Osteocyte (in vitro differentiated cells): Measurements from ENCODE around the gene TNFRSF8. TPM values are rescaled to one million over a fixed set of nuclear protein-coding genes. Genes with fewer than 3 reads are reported as not detected.

Experiments
- DNase-seq: peaks from one replicate; pipeline ENCODE4 v3.0.0; 2021; ENCODE audit warnings: mixed read lengths; ENCODE audit not compliant: unreplicated experiment; ENCODE audit errors: extremely low spot score
- H3K27ac Mint-ChIP-seq: one replicate; pipeline ENCODE4 v1.8.0; 2021; ENCODE audit warnings: mild to moderate bottlenecking, mixed read lengths; ENCODE audit not compliant: unreplicated experiment
- H3K27me3 Mint-ChIP-seq: one replicate; pipeline ENCODE4 v1.8.0; 2021; ENCODE audit warnings: mixed read lengths; ENCODE audit not compliant: unreplicated experiment
- H3K36me3 Mint-ChIP-seq: one replicate; pipeline ENCODE4 v1.8.0; 2021; ENCODE audit warnings: mixed read lengths; ENCODE audit not compliant: unreplicated experiment
- H3K4me1 Mint-ChIP-seq: one replicate; pipeline ENCODE4 v1.8.0; 2021; ENCODE audit warnings: mixed read lengths; ENCODE audit not compliant: unreplicated experiment
- H3K4me3 Mint-ChIP-seq: one replicate; pipeline ENCODE4 v1.8.0; 2021; ENCODE audit warnings: mild to moderate bottlenecking, moderate library complexity, mixed read lengths; ENCODE audit not compliant: unreplicated experiment
- H3K9me3 Mint-ChIP-seq: one replicate; pipeline ENCODE4 v1.8.0; 2021; ENCODE audit warnings: mixed read lengths; ENCODE audit not compliant: unreplicated experiment
- CTCF ChIP-seq: fragments of 200-600 bp; sonication (generic); IDR thresholded peaks from 2 replicates; pipeline ENCODE4 v1.5.0; 2021; ENCODE audit warnings: antibody characterized with exemption, mild to moderate bottlenecking, moderate library complexity
- total RNA-seq: library from RNA; stranded (reverse); gene quantifications from 2 replicates; pipeline ENCODE4 v1.2.1, GENCODE V29; 2021

Gene TNFRSF8
- total RNA-seq, 1 donor from 2014 or later, result not detected

- no peak for TF ChIP-seq CTCF
Observed at GRCh38 chr1:12142141-12142823, 79.2 kb downstream of the TNFRSF8 start.

GRCh38 chr1:12142891-12143630 is 80.0 kb downstream of the TNFRSF8 start:
- peaks cover 33% of the 10 kb centered on the region for H3K4me1 Mint-ChIP-seq
- H3K27ac Mint-ChIP-seq, result peak overlapping the region; percentile 66
- H3K9me3 Mint-ChIP-seq, result no peaks in the 10 kb centered on the region
- H3K27me3 Mint-ChIP-seq, result no peaks in the 10 kb centered on the region
- no peak for TF ChIP-seq CTCF
- DNase-seq, result no peak
- H3K4me3 Mint-ChIP-seq, result no peak overlapping the region
- no peaks in the 10 kb centered on the region for H3K36me3 Mint-ChIP-seq

More at GRCh38 chr1:12142141-12142823, 79.2 kb downstream of the TNFRSF8 start:
- no peak overlapping the region for H3K4me3 Mint-ChIP-seq
- H3K27me3 Mint-ChIP-seq, result no peaks in the 10 kb centered on the region
- H3K36me3 Mint-ChIP-seq, result no peaks in the 10 kb centered on the region
- no peak overlapping the region for H3K27ac Mint-ChIP-seq
- H3K4me1 Mint-ChIP-seq, result peaks cover 32% of the 10 kb centered on the region
- H3K9me3 Mint-ChIP-seq, result no peaks in the 10 kb centered on the region
- DNase-seq, result no peak

- DNase-seq, result peak; percentile 89
Observed at GRCh38 chr1:12143631-12144155, 80.6 kb downstream of the TNFRSF8 start.

GRCh38 chr1:12144236-12144635 is 81.1 kb downstream of the TNFRSF8 start:
- TF ChIP-seq CTCF, result no peak
- Mint-ChIP-seq H3K4me3 (no peak overlapping the region), H3K36me3 (no peaks in the 10 kb centered on the region), H3K9me3 (no peaks in the 10 kb centered on the region), H3K27ac (peak overlapping the region; percentile 66), H3K27me3 (no peaks in the 10 kb centered on the region), H3K4me1 (peaks cover 30% of the 10 kb centered on the region)
- no peak for DNase-seq

More at GRCh38 chr1:12143631-12144155, 80.6 kb downstream of the TNFRSF8 start:
- no peak overlapping the region for H3K4me3 Mint-ChIP-seq
- TF ChIP-seq CTCF, result no peak
- H3K4me1 Mint-ChIP-seq, result peaks cover 33% of the 10 kb centered on the region
- H3K27ac Mint-ChIP-seq, result peak overlapping the region; percentile 66
- H3K9me3 Mint-ChIP-seq, result no peaks in the 10 kb centered on the region
- H3K36me3 Mint-ChIP-seq, result no peaks in the 10 kb centered on the region
- H3K27me3 Mint-ChIP-seq, result no peaks in the 10 kb centered on the region

- H3K4me3 Mint-ChIP-seq, result no peak overlapping the region
Observed at GRCh38 chr1:12144969-12145368, 81.9 kb downstream of the TNFRSF8 start.

More at GRCh38 chr1:12144969-12145368, 81.9 kb downstream of the TNFRSF8 start:
- Mint-ChIP-seq H3K9me3 (peaks cover 6% of the 10 kb centered on the region), H3K4me1 (peaks cover 24% of the 10 kb centered on the region), H3K36me3 (peaks cover 1% of the 10 kb centered on the region), H3K27ac (peak overlapping the region; percentile 46), H3K27me3 (no peaks in the 10 kb centered on the region)
- DNase-seq, result no peak
- TF ChIP-seq CTCF, result no peak
